Activated T-cell treated with anti-CD3 and anti-CD28 coated beads, Interleukin-2, amount 50 U/mL, for 24 hours (primary cell): ENCODE measurements around the gene DHH.

Experiments
- DNase-seq: peaks from one replicate; pipeline ENCODE4 v3.0.0-alpha.2; 2020
- H3K27ac Mint-ChIP-seq: 2 replicates; pipeline ENCODE4 v1.8.0; 2020; ENCODE audit warnings: mild to moderate bottlenecking, mixed read lengths
- H3K27me3 Mint-ChIP-seq: 2 replicates; pipeline ENCODE4 v1.8.0; 2020; ENCODE audit warnings: mixed read lengths
- H3K36me3 Mint-ChIP-seq: 2 replicates; pipeline ENCODE4 v1.8.0; 2020; ENCODE audit warnings: low read depth, mixed read lengths
- H3K4me1 Mint-ChIP-seq: 2 replicates; pipeline ENCODE4 v1.8.0; 2020; ENCODE audit warnings: low read depth, mixed read lengths
- H3K4me3 Mint-ChIP-seq: 2 replicates; pipeline ENCODE4 v1.8.0; 2020; ENCODE audit warnings: mild to moderate bottlenecking, moderate library complexity, mixed read lengths
- H3K9me3 Mint-ChIP-seq: 2 replicates; pipeline ENCODE4 v1.8.0; 2020; ENCODE audit warnings: mixed read lengths

DHH gene

GRCh38 chr12:49054096-49054495, 40.5 kb downstream of the DHH start:
- no peaks in the 10 kb centered on the region for H3K27me3 Mint-ChIP-seq
- DNase-seq, result no peak
- H3K4me1 Mint-ChIP-seq, result peaks cover 44% of the 10 kb centered on the region
- no peaks in the 10 kb centered on the region for H3K9me3 Mint-ChIP-seq
- peaks cover 94% of the 10 kb centered on the region for H3K36me3 Mint-ChIP-seq
- H3K27ac Mint-ChIP-seq, result no peak overlapping the region
- no peak overlapping the region for H3K4me3 Mint-ChIP-seq

- H3K9me3 Mint-ChIP-seq, result no peaks in the 10 kb centered on the region
- H3K27ac Mint-ChIP-seq, result no peak overlapping the region
- no peaks in the 10 kb centered on the region for H3K27me3 Mint-ChIP-seq
- H3K36me3 Mint-ChIP-seq, result peaks cover 96% of the 10 kb centered on the region
- no peak for DNase-seq
- no peak overlapping the region for H3K4me3 Mint-ChIP-seq
- peaks cover 33% of the 10 kb centered on the region for H3K4me1 Mint-ChIP-seq
Observed at GRCh38 chr12:49052451-49053208, 42.0 kb downstream of the DHH start.

GRCh38 chr12:49051777-49052438, 42.7 kb downstream of the DHH start:
- H3K9me3 Mint-ChIP-seq, result no peaks in the 10 kb centered on the region
- H3K27me3 Mint-ChIP-seq, result no peaks in the 10 kb centered on the region
- H3K4me1 Mint-ChIP-seq, result peaks cover 26% of the 10 kb centered on the region
- H3K27ac Mint-ChIP-seq, result peak overlapping the region; percentile 12
- no peak overlapping the region for H3K4me3 Mint-ChIP-seq
- H3K36me3 Mint-ChIP-seq, result peaks cover 96% of the 10 kb centered on the region
- no peak for DNase-seq

- DNase-seq, result no peak
- H3K36me3 Mint-ChIP-seq, result peaks cover 97% of the 10 kb centered on the region
- no peaks in the 10 kb centered on the region for H3K27me3 Mint-ChIP-seq
- no peak overlapping the region for H3K4me3 Mint-ChIP-seq
- no peak overlapping the region for H3K27ac Mint-ChIP-seq
- H3K4me1 Mint-ChIP-seq, result peaks cover 20% of the 10 kb centered on the region
- no peaks in the 10 kb centered on the region for H3K9me3 Mint-ChIP-seq
Observed at GRCh38 chr12:49051373-49051764, 43.2 kb downstream of the DHH start.

- Mint-ChIP-seq H3K9me3 (no peaks in the 10 kb centered on the region), H3K27ac (no peak overlapping the region), H3K4me1 (peaks cover 14% of the 10 kb centered on the region), H3K4me3 (no peak overlapping the region), H3K36me3 (peaks cover 100% of the 10 kb centered on the region), H3K27me3 (no peaks in the 10 kb centered on the region)
- no peak for DNase-seq
Observed at GRCh38 chr12:49050507-49051372, 43.9 kb downstream of the DHH start.

- no peaks in the 10 kb centered on the region for H3K9me3 Mint-ChIP-seq
- H3K4me1 Mint-ChIP-seq, result peaks cover 4% of the 10 kb centered on the region
- no peak overlapping the region for H3K27ac Mint-ChIP-seq
- H3K36me3 Mint-ChIP-seq, result peaks cover 100% of the 10 kb centered on the region
- H3K27me3 Mint-ChIP-seq, result no peaks in the 10 kb centered on the region
- DNase-seq, result no peak
- no peak overlapping the region for H3K4me3 Mint-ChIP-seq
Observed at GRCh38 chr12:49049566-49050224, 44.9 kb downstream of the DHH start.

- peaks cover 2% of the 10 kb centered on the region for H3K4me1 Mint-ChIP-seq
- no peak for DNase-seq
- H3K27ac Mint-ChIP-seq, result no peak overlapping the region
- H3K27me3 Mint-ChIP-seq, result no peaks in the 10 kb centered on the region
- no peaks in the 10 kb centered on the region for H3K9me3 Mint-ChIP-seq
- no peak overlapping the region for H3K4me3 Mint-ChIP-seq
- H3K36me3 Mint-ChIP-seq, result peaks cover 100% of the 10 kb centered on the region
Observed at GRCh38 chr12:49048953-49049352, 45.6 kb downstream of the DHH start.

- peak overlapping the region; percentile 1 for H3K27ac Mint-ChIP-seq
- no peaks in the 10 kb centered on the region for H3K4me1 Mint-ChIP-seq
- H3K9me3 Mint-ChIP-seq, result no peaks in the 10 kb centered on the region
- H3K36me3 Mint-ChIP-seq, result peaks cover 100% of the 10 kb centered on the region
- H3K27me3 Mint-ChIP-seq, result no peaks in the 10 kb centered on the region
- no peak for DNase-seq
- no peak overlapping the region for H3K4me3 Mint-ChIP-seq
Observed at GRCh38 chr12:49046129-49046895, 48.3 kb downstream of the DHH start.

GRCh38 chr12:49044660-49045059, 49.9 kb downstream of the DHH start:
- no peaks in the 10 kb centered on the region for H3K4me1 Mint-ChIP-seq
- no peaks in the 10 kb centered on the region for H3K27me3 Mint-ChIP-seq
- no peak overlapping the region for H3K27ac Mint-ChIP-seq
- no peaks in the 10 kb centered on the region for H3K9me3 Mint-ChIP-seq
- H3K4me3 Mint-ChIP-seq, result no peak overlapping the region
- DNase-seq, result no peak
- H3K36me3 Mint-ChIP-seq, result peaks cover 100% of the 10 kb centered on the region

- Mint-ChIP-seq H3K9me3 (no peaks in the 10 kb centered on the region), H3K27ac (peak overlapping the region; percentile 22), H3K4me3 (no peak overlapping the region), H3K27me3 (no peaks in the 10 kb centered on the region), H3K36me3 (peaks cover 100% of the 10 kb centered on the region), H3K4me1 (no peaks in the 10 kb centered on the region)
- DNase-seq, result peak; percentile 82
Observed at GRCh38 chr12:49043856-49044258, 50.7 kb downstream of the DHH start.

GRCh38 chr12:49043241-49043640, 51.4 kb downstream of the DHH start:
- H3K9me3 Mint-ChIP-seq, result no peaks in the 10 kb centered on the region
- H3K4me3 Mint-ChIP-seq, result no peak overlapping the region
- DNase-seq, result no peak
- H3K36me3 Mint-ChIP-seq, result peaks cover 100% of the 10 kb centered on the region
- H3K27ac Mint-ChIP-seq, result no peak overlapping the region
- no peaks in the 10 kb centered on the region for H3K27me3 Mint-ChIP-seq
- no peaks in the 10 kb centered on the region for H3K4me1 Mint-ChIP-seq

GRCh38 chr12:49041881-49042484, 52.6 kb downstream of the DHH start:
- H3K4me3 Mint-ChIP-seq, result no peak overlapping the region
- H3K36me3 Mint-ChIP-seq, result peaks cover 100% of the 10 kb centered on the region
- no peaks in the 10 kb centered on the region for H3K4me1 Mint-ChIP-seq
- H3K9me3 Mint-ChIP-seq, result no peaks in the 10 kb centered on the region
- DNase-seq, result no peak
- H3K27me3 Mint-ChIP-seq, result no peaks in the 10 kb centered on the region
- H3K27ac Mint-ChIP-seq, result no peak overlapping the region

GRCh38 chr12:49041036-49041880, 53.3 kb downstream of the DHH start:
- H3K27ac Mint-ChIP-seq, result no peak overlapping the region

More at GRCh38 chr12:49041036-49041880, 53.3 kb downstream of the DHH start:
- no peak for DNase-seq
- no peaks in the 10 kb centered on the region for H3K27me3 Mint-ChIP-seq
- H3K9me3 Mint-ChIP-seq, result no peaks in the 10 kb centered on the region
- no peak overlapping the region for H3K4me3 Mint-ChIP-seq
- H3K36me3 Mint-ChIP-seq, result peaks cover 99% of the 10 kb centered on the region
- no peaks in the 10 kb centered on the region for H3K4me1 Mint-ChIP-seq
